ENCODE data around the gene RAPGEF5. TPM values are rescaled to one million over a fixed set of nuclear protein-coding genes. Genes with fewer than 3 reads are reported as not detected.

RAPGEF5 gene
- total RNA-seq, 1 experiment from 2014 or later, result 13.3 TPM

- H3K27ac ChIP-seq (ENCODE audit: insufficient read length, low read depth, low read length), result no peak overlapping the region
- H3K23ac ChIP-seq (ENCODE audit: insufficient read length, low read depth, low read length), result no peak overlapping the region
- H3K9me3 ChIP-seq (ENCODE audit: control insufficient read depth, low read depth, low read length), result no peaks in the 10 kb centered on the region
- no peak overlapping the region for H2BK12ac ChIP-seq (ENCODE audit: insufficient read length, low read depth, low read length)
- no peak overlapping the region for H3K14ac ChIP-seq (ENCODE audit: insufficient read depth, low read length)
- no peak overlapping the region for H3T11ph ChIP-seq (ENCODE audit: low read length)
- no peak overlapping the region for H3K56ac ChIP-seq (ENCODE audit: insufficient read length, low read depth, low read length)
- no peaks in the 10 kb centered on the region for H3K23me2 ChIP-seq (ENCODE audit: insufficient read length, low read depth, low read length, poor library complexity, severe bottlenecking)
- H4K91ac ChIP-seq (ENCODE audit: insufficient read length, low read depth, low read length), result no peak overlapping the region
- Mint-ChIP-seq H3K4me1 (peaks cover 19% of the 10 kb centered on the region in 2 experiments), H3K4me3 (no peak overlapping the region), H3K27ac (no peak overlapping the region), H3K9me3 (no peaks in the 10 kb centered on the region), H3K36me3 (ENCODE audit: insufficient read depth in 1 of 3, low read depth in 3 of 3) (no peaks in the 10 kb centered on the region), H3K27me3 (ENCODE audit: low read depth) (no peaks in the 10 kb centered on the region)
- H4K5ac ChIP-seq (ENCODE audit: insufficient read length, low read depth, low read length), result no peak overlapping the region
- DNase-seq, result no peak
- H2BK5ac ChIP-seq (ENCODE audit: insufficient read length, low read length), result no peak overlapping the region
- H3K4me1 ChIP-seq (ENCODE audit: insufficient read depth, low read length), result no peaks in the 10 kb centered on the region
- no peak overlapping the region for H3K9ac ChIP-seq (ENCODE audit: extremely low read depth, insufficient read length, low read length)
- no peaks in the 10 kb centered on the region for H3K79me1 ChIP-seq (ENCODE audit: insufficient read depth, low read depth, low read length, poor library complexity, severe bottlenecking)
- H3K27me3 ChIP-seq (ENCODE audit: insufficient read depth, low read length), result no peaks in the 10 kb centered on the region
- H2BK120ac ChIP-seq (ENCODE audit: low read depth, low read length, poor library complexity, severe bottlenecking), result no peak overlapping the region
- H4K8ac ChIP-seq (replicated peaks; ENCODE audit: insufficient read length, low read depth, low read length), result no peak overlapping the region
- no peaks in the 10 kb centered on the region for H4K20me1 ChIP-seq (ENCODE audit: control insufficient read depth, insufficient read depth, insufficient read length)
- no peak overlapping the region for H2AFZ ChIP-seq (ENCODE audit: low read length)
- no peak overlapping the region for H3K4ac ChIP-seq (ENCODE audit: low read depth, low read length)
- no peak overlapping the region for H2AK5ac ChIP-seq (ENCODE audit: insufficient read length, low read length)
- no peak overlapping the region for H3K18ac ChIP-seq (ENCODE audit: insufficient read length, low read depth, low read length)
- H2BK20ac ChIP-seq (ENCODE audit: low read depth, low read length, poor library complexity, severe bottlenecking), result no peak overlapping the region
- TF ChIP-seq CTCF (conservative IDR thresholded peaks at IDR 0.05), result no peak
- no peaks in the 10 kb centered on the region for H3K79me2 ChIP-seq (ENCODE audit: insufficient read depth, low read length)
- H2BK15ac ChIP-seq (ENCODE audit: low read depth, low read length), result no peak overlapping the region
- WGBS (ENCODE audit: extremely low coverage, insufficient read length, low lambda C conversion rate), result 100% methylated on average over 1 of the region's 3 CpGs
- H3K4me2 ChIP-seq (ENCODE audit: insufficient read depth, insufficient read length, low read length), result no peak overlapping the region
Observed at GRCh38 chr7:22394739-22395138, 37.8 kb upstream of the RAPGEF5 start.

Measured in H9 (cell line).